ENCODE data around the gene FRG2C. TPM values are rescaled to one million over a fixed set of nuclear protein-coding genes. Genes with fewer than 3 reads are reported as not detected.
"Not testable (repeated sequence)": the region's sequence is repeated elsewhere in the genome, so short reads cannot be mapped to it uniquely, and the experiment has no call there.

Gene FRG2C
- under 0.01 TPM in 1 of 2 replicates, not detected in the other for total RNA-seq

- DNase-seq (ENCODE audit: low read depth); H3K4me3 ChIP-seq (ENCODE audit: low read depth, low read length): not testable (repeated sequence)
Measured at GRCh38 chr3:75664028-75664427, at the start of gene FRG2C. TSS of gene FRG2C (plus strand) at chr3:75664328. CDS start at chr3:75664380, 52 bp downstream.

- not testable (repeated sequence) for H3K4me3 ChIP-seq (ENCODE audit: low read depth, low read length); DNase-seq (ENCODE audit: low read depth)
Measured at GRCh38 chr3:75618666-75619305, 45.3 kb upstream of the FRG2C start.

GRCh38 chr3:75619481-75620031 lies 44.6 kb upstream of the FRG2C start:
- DNase-seq (ENCODE audit: low read depth); H3K4me3 ChIP-seq (ENCODE audit: low read depth, low read length): not testable (repeated sequence)

GRCh38 chr3:75621772-75622171 lies 42.4 kb upstream of the FRG2C start:
- not testable (repeated sequence) for H3K4me3 ChIP-seq (ENCODE audit: low read depth, low read length); DNase-seq (ENCODE audit: low read depth)

- not testable (repeated sequence) for DNase-seq (ENCODE audit: low read depth); H3K4me3 ChIP-seq (ENCODE audit: low read depth, low read length)
Measured at GRCh38 chr3:75623656-75624055, 40.5 kb upstream of the FRG2C start.

GRCh38 chr3:75630887-75631535 lies 33.1 kb upstream of the FRG2C start:
- DNase-seq (ENCODE audit: low read depth); H3K4me3 ChIP-seq (ENCODE audit: low read depth, low read length): not testable (repeated sequence)

- no peak for TF ChIP-seq CTCF (IDR thresholded peaks at IDR 0.05; ENCODE audit: insufficient read depth, low read depth, low read length)
- H3K4me3 ChIP-seq (ENCODE audit: low read depth, low read length), result no peak overlapping the region
- DNase-seq (ENCODE audit: low read depth), result no peak
Measured at GRCh38 chr3:75631541-75631940, 32.6 kb upstream of the FRG2C start.

GRCh38 chr3:75638947-75639346 lies 25.2 kb upstream of the FRG2C start:
- H3K4me3 ChIP-seq (ENCODE audit: low read depth, low read length); DNase-seq (ENCODE audit: low read depth): not testable (repeated sequence)

GRCh38 chr3:75641107-75641517 lies 23.0 kb upstream of the FRG2C start:
- peak; percentile 64 for DNase-seq (ENCODE audit: low read depth)
- peak overlapping the region; percentile 54 for H3K4me3 ChIP-seq (ENCODE audit: low read depth, low read length)

- H3K4me3 ChIP-seq (ENCODE audit: low read depth, low read length), result peak overlapping the region; percentile 29
- peak; percentile 59 for DNase-seq (ENCODE audit: low read depth)
- peak; percentile 41 for TF ChIP-seq CTCF (IDR thresholded peaks at IDR 0.05; ENCODE audit: insufficient read depth, low read depth, low read length)
Measured at GRCh38 chr3:75643031-75643800, 20.9 kb upstream of the FRG2C start.

GRCh38 chr3:75645548-75645947 lies 18.6 kb upstream of the FRG2C start:
- H3K4me3 ChIP-seq (ENCODE audit: low read depth, low read length); DNase-seq (ENCODE audit: low read depth): not testable (repeated sequence)
